ENCODE data around the gene TLE4.
"Not testable (repeated sequence)": the region's sequence is repeated elsewhere in the genome, so short reads cannot be mapped to it uniquely, and the experiment has no call there.

TLE4 gene

DNA sequence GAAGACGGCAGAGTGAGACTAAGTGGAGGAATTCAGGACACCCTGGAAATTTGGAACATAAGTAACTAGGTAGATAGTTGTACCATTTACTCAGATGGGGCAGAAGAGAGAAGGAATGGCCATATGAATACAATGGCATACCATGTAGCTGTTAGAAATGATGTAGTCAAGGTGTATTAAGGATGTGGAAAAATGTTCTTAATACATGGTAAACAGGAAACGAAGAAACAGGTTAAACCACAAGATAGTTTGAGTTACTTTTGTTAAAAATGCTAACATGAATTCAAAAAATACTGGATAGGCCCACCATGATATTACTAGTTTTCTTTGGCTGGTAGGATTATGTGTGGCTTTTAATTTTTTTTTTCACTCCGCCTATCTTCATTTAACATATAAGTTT lies 68.3 kb downstream of the TLE4 start:
- not testable (repeated sequence) for DNase-seq

- DNase-seq, result no peak
These were observed 69.3 kb downstream of the TLE4 start for GRCh38 chr9:79641070-79641469.

GRCh38 chr9:79642671-79643070 lies 70.9 kb downstream of the TLE4 start:
- no peak for DNase-seq

DNA sequence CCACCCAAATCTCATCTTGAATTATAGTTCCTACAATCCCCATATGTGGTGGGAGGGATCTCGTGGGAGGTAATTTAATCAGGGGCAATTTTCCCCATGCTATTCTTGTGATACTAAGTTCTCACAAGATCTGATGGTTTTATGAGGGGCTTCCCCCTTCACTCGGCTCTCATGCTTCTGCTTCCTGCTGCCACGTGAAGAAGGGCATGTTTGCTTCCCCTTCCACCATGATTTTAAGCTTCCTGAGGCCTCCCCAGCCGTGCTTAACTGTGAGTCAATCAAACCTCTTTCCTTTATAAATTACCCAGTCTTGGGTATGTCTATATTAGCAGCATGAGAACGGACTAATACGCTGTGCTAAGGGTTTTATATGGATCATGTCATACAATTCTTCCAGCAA lies 72.3 kb downstream of the TLE4 start:
- no peak for DNase-seq

GRCh38 chr9:79644601-79645000 lies 72.8 kb downstream of the TLE4 start:
- no peak for DNase-seq

GRCh38 chr9:79645110-79645509 lies 73.3 kb downstream of the TLE4 start:
- DNase-seq, result no peak

DNA sequence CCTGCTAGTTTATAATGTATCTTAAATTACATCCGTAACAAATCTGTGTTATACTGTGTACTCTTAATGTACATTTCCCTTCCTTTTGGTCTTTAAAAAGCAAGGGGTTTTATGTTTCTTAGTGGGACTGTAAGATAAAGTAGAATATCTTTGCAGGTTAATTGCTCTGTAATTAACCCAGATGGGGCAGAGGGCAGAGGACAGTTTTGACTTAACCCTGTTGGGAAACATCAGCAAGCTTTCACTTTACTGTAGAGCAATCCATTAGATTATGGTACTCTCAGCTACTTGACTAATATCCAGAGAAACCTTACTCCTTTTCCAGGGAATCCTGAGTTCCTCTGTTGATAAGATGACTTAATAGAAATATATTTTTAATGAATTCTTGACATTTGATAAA lies 74.3 kb downstream of the TLE4 start:
- no peak for DNase-seq

GRCh38 chr9:79651251-79651795 lies 79.6 kb downstream of the TLE4 start:
- DNase-seq, result no peak

GRCh38 chr9:79652598-79652997 lies 80.8 kb downstream of the TLE4 start:
- no peak for DNase-seq

DNA sequence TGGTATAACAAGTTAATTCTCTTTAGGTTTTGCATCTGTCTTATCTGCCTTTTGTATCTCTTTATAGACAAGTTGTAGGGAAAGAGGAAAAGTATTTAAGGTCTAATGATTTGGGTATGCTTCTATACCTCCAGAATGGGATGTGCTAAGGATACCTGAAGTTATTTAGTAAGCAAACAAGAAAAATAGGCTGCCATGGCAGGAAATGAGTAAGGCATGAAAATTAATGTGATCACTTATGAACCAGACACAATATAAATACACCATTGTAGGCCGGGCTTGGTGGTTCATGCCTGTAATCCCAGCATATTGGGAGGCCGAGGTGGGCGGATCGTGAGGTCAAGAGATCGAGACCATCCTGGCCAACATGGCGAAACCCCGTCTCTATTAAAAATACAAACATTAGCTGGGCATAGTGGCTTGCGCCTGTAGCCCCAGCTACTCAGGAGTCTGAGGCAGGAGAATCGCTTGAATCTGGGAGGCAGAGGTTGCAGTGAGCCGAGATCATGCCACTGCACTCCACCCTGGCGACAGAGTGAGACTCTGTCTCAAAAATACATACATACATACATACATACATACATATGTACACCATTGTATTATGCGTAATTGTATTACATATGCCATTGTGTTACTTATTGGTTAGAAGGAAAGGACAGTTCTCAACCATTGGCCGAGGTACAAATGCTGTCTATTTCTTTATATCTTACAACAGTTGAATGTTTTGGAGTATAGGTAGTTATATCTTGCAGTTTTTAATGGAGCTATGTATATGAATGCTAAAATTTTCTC lies 83.0 kb downstream of the TLE4 start:
- DNase-seq, result not testable (repeated sequence)

GRCh38 chr9:79655551-79655950 lies 83.8 kb downstream of the TLE4 start:
- DNase-seq, result no peak

DNA sequence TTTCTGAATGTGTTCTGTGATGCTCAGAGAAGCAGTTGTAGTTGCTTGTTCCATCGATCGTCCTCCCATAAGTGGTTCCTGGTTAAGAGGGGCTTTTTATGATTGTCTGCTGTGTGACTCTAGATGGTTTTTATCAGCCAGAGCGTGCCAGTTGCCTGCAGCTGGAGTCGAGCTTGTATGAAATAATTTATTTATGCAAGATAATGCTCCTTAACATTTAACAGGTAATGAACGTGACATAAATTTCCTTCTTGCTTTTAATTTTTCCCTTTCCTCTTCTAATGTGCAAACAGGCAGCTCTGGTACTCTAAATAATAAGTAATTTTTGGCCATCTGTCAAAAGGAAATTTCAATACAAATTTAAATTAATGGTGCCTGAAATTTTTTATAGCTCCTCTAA lies 84.4 kb downstream of the TLE4 start:
- DNase-seq, result no peak

GRCh38 chr9:79657891-79658290 lies 86.1 kb downstream of the TLE4 start:
- no peak for DNase-seq

DNA sequence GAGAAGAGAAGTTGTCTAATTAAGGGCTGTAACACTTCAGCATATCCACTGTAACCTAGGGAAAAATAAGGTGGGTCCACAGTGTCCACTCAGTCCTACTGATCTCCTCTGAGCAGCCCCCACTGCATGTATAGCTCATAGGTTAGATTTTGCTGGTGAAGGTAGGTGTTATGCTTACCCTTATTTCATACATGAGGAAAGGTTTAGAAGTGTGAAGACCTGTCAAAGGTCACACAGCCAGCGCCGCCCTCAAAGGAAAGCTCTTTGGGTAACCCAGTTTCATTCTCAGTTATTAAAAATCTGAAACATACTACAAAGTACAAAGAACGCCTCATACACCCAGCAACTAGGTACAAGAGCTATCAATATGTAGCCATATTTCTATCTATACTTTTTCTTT lies 87.2 kb downstream of the TLE4 start:
- no peak for DNase-seq

DNA sequence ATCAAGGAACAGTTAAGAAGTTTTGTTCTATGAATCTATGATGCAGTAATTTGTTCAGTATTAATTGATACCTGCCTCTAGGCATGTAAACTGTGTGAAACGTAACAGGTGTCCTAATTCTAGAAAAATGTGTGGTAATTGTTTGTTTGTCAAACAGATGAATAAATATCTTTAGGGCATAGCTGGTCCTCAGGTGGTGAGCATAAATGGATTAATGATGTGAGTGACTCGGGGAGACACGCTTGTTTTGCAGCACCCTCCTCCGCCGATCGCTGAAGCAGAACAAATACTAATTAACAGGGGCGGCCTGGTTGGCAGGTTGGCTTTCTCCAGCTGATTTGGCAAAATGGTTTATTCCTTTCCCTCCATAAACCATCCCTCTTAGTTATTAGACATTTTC lies 88.8 kb downstream of the TLE4 start:
- DNase-seq, result no peak

DNA sequence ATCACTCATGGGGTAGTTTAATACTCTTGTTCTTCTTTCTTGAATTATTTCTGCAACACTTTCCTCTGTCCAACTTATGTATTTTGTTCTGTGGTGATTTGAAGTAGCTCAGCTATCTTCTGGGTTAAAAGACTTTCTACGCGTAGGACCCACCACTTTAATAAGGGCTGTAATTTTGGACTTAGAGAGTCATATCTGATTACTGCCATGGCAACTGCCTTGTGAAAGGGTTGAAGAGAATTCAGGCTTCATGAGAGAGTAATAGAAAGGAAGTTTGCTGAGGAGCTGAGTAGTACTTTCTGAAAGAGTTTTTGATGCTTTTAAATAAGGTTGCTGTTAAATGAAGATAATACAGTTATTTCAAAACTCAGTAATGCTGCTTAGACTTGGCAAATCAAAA lies 89.5 kb downstream of the TLE4 start:
- no peak for DNase-seq

DNA sequence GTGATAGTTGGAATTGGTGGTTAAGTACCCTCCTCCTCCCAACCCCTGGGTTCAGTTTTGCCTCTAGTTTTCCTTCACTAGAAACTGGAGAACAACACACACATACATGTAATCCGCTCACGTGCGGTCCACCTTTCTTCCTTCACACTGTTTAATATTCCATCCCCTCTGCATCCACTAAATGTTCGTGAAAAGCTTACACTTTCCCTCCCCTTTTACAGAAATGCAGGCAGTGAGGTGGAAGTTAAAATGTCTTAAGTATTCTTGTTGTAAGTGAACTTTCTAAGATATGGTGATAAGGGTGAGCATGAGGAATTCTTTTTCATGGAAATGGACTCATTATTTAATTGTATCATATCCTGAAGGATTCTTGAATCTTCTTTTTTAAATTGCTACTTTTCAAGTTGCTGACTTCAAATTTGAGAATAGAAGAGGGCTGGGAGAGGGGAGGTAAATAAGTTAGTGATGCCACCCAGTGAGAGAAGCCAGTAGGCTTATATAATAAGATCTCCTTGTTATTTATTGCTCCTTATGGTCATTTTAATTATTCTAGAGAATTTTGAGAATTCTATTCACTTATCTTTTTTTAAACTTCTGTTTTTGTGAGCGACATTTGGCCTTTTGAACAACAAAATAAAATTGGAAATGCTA lies 90.2 kb downstream of the TLE4 start:
- no peak for DNase-seq

GRCh38 chr9:79662537-79662956 lies 90.8 kb downstream of the TLE4 start:
- no peak for DNase-seq

DNA sequence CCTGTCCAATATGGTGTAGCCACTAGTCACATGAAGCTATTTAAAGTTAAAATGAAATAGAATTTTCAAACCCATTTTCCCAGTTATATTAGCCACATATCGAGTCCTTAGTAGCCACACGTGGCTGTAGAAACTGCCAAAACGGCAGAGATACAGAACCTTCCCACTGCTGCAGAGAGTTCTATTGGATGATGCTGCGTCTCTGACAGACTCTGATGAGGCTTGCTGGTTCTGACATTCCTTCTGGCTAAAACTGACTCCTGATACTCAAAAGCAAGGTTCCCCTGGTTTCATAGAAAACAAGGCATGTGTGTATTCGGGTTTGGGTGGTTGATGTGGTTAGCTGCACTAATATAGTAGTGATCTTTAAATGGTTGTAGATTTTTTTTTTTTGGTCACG lies 91.5 kb downstream of the TLE4 start:
- no peak for DNase-seq

- no peak for DNase-seq
These were observed 92.1 kb downstream of the TLE4 start for GRCh38 chr9:79663878-79664277.

GRCh38 chr9:79664375-79664831 lies 92.6 kb downstream of the TLE4 start:
- DNase-seq, result no peak

- no peak for DNase-seq
These were observed 93.6 kb downstream of the TLE4 start for GRCh38 chr9:79665369-79665768.

DNA sequence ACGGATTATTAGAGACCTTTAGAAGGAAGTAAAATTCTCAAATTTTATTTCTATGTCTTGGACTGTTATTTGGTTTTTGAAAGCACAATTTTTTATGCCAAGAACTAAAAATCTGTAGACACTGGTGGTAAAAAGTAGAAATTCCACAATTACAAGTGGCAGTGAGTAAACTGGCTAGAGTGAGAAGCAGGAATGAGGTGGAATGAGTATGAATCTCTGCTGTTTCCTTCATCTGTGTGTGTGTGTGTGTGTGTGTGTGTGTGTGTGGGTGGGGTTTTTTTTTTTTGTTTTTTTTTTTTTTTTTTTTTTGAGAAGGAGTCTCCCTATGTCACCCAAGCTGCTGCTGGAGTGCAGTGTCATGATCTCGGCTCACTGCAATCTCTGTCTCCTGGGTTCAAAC lies 94.2 kb downstream of the TLE4 start:
- no peak for DNase-seq

GRCh38 chr9:79667120-79667519 lies 95.4 kb downstream of the TLE4 start:
- DNase-seq, result no peak

Data from DMS153 (cell line).